Large intestine (tissue), 3 donors: ENCODE results near the gene CAMSAP3. TPM values are rescaled to one million over a fixed set of nuclear protein-coding genes. Genes with fewer than 3 reads are reported as not detected.

Source experiments
- DNase-seq, 2 donors: peaks; one replicate each; pipeline versions ENCODE4 v3.0.0 to v3.0.0-alpha.2; 2013
- H3K27ac ChIP-seq: one replicate; pipeline ENCODE4 v1.5.1; 2013; ENCODE audit warnings: low read length
- H3K27me3 ChIP-seq: 2 replicates; pipeline ENCODE4 v1.6.1; 2013; ENCODE audit warnings: low read length; ENCODE audit not compliant: control insufficient read depth, insufficient read depth
- H3K36me3 ChIP-seq: 2 replicates; pipeline ENCODE4 v1.6.1; 2013; ENCODE audit warnings: low read length; ENCODE audit not compliant: control insufficient read depth, insufficient read depth
- H3K4me1 ChIP-seq: one replicate; pipeline ENCODE4 v1.6.1; 2013; ENCODE audit warnings: low read length; ENCODE audit not compliant: control insufficient read depth, insufficient read depth
- H3K4me3 ChIP-seq: one replicate; pipeline ENCODE4 v1.5.1; 2013; ENCODE audit warnings: low read length
- H3K9me3 ChIP-seq: one replicate; pipeline ENCODE4 v1.6.1; 2013; ENCODE audit warnings: mild to moderate bottlenecking, low read depth, low read length, moderate library complexity; ENCODE audit not compliant: control insufficient read depth
- WGBS: methylation state at CpG from one replicate; pipeline ENCODE4 v1.1.5; 2013; ENCODE audit warnings: low lambda C conversion rate; ENCODE audit not compliant: insufficient coverage; 5-methylcytosine and 5-hydroxymethylcytosine counted together
- polyA plus RNA-seq: library from polyadenylated mRNA; unstranded; fragments of 120-200 nt; gene quantifications from one replicate; pipeline ENCODE4 v1.2.1, GENCODE V29; 2013

Gene CAMSAP3
- polyA plus RNA-seq, 1 donor, result 73.9 TPM

- Histone ChIP-seq H3K27ac (no peak overlapping the region), H3K27me3 (peaks cover 5% of the 10 kb centered on the region), H3K4me1 (no peaks in the 10 kb centered on the region), H3K36me3 (peaks cover 3% of the 10 kb centered on the region), H3K4me3 (no peak overlapping the region), H3K9me3 (no peaks in the 10 kb centered on the region)
- peak; percentile 77 to 81 for DNase-seq
- no CpG with 5 or more reads among the region's 28 CpGs for WGBS
These were observed 56.5 kb downstream of the CAMSAP3 start for GRCh38 chr19:7652061-7652641.

- DNase-seq, result no peak
- Histone ChIP-seq H3K9me3 (no peaks in the 10 kb centered on the region), H3K27ac (no peak overlapping the region), H3K4me3 (no peak overlapping the region), H3K27me3 (peaks cover 5% of the 10 kb centered on the region), H3K4me1 (no peaks in the 10 kb centered on the region), H3K36me3 (no peaks in the 10 kb centered on the region)
- WGBS, result 100% methylated on average over 1 of the region's 8 CpGs
These were observed 58.7 kb downstream of the CAMSAP3 start for GRCh38 chr19:7654401-7654800.

- Histone ChIP-seq H3K4me1 (no peaks in the 10 kb centered on the region), H3K36me3 (no peaks in the 10 kb centered on the region), H3K9me3 (no peaks in the 10 kb centered on the region), H3K27ac (no peak overlapping the region), H3K27me3 (peaks cover 5% of the 10 kb centered on the region), H3K4me3 (no peak overlapping the region)
- WGBS, result 90% methylated on average over 5 of the region's 8 CpGs
- DNase-seq, result no peak
These were observed 59.9 kb downstream of the CAMSAP3 start for GRCh38 chr19:7655581-7655980.

GRCh38 chr19:7657131-7657751 is 61.6 kb downstream of the CAMSAP3 start:
- Histone ChIP-seq H3K27me3 (no peaks in the 10 kb centered on the region), H3K9me3 (no peaks in the 10 kb centered on the region), H3K4me1 (no peaks in the 10 kb centered on the region), H3K27ac (no peak overlapping the region), H3K36me3 (no peaks in the 10 kb centered on the region), H3K4me3 (no peak overlapping the region)
- WGBS, result no CpG with 5 or more reads among the region's 14 CpGs
- DNase-seq, result no peak

GRCh38 chr19:7658219-7658686 is 62.6 kb downstream of the CAMSAP3 start:
- 17% methylated on average over 1 of the region's 9 CpGs for WGBS
- H3K4me3 ChIP-seq, result no peak overlapping the region
- H3K4me1 ChIP-seq, result no peaks in the 10 kb centered on the region
- H3K36me3 ChIP-seq, result no peaks in the 10 kb centered on the region
- H3K27ac ChIP-seq, result no peak overlapping the region
- H3K9me3 ChIP-seq, result no peaks in the 10 kb centered on the region
- DNase-seq, result no peak
- no peaks in the 10 kb centered on the region for H3K27me3 ChIP-seq

- Histone ChIP-seq H3K27ac (no peak overlapping the region), H3K9me3 (no peaks in the 10 kb centered on the region), H3K4me1 (no peaks in the 10 kb centered on the region), H3K27me3 (no peaks in the 10 kb centered on the region), H3K36me3 (no peaks in the 10 kb centered on the region), H3K4me3 (no peak overlapping the region)
- WGBS, result 60% methylated on average over 1 of the region's 8 CpGs
- no peak for DNase-seq
These were observed 66.3 kb downstream of the CAMSAP3 start for GRCh38 chr19:7661744-7662538.

- no peak for DNase-seq
- no CpG with 5 or more reads among the region's 14 CpGs for WGBS
- H3K4me3 ChIP-seq, result no peak overlapping the region
- no peaks in the 10 kb centered on the region for H3K9me3 ChIP-seq
- H3K4me1 ChIP-seq, result no peaks in the 10 kb centered on the region
- H3K27ac ChIP-seq, result no peak overlapping the region
- no peaks in the 10 kb centered on the region for H3K36me3 ChIP-seq
- H3K27me3 ChIP-seq, result no peaks in the 10 kb centered on the region
These were observed 67.0 kb downstream of the CAMSAP3 start for GRCh38 chr19:7662657-7663056.

- Histone ChIP-seq H3K9me3 (no peaks in the 10 kb centered on the region), H3K4me1 (no peaks in the 10 kb centered on the region)
These were observed 68.0 kb downstream of the CAMSAP3 start for GRCh38 chr19:7663706-7664105.

GRCh38 chr19:7665076-7665475 is 69.4 kb downstream of the CAMSAP3 start:
- H3K4me1 ChIP-seq, result no peaks in the 10 kb centered on the region
- H3K36me3 ChIP-seq, result no peaks in the 10 kb centered on the region
- H3K27me3 ChIP-seq, result peaks cover 10% of the 10 kb centered on the region
- DNase-seq, result no peak
- H3K4me3 ChIP-seq, result no peak overlapping the region
- H3K27ac ChIP-seq, result no peak overlapping the region
- WGBS, result 80% methylated on average over 1 of the region's 4 CpGs
- H3K9me3 ChIP-seq, result no peaks in the 10 kb centered on the region

More at GRCh38 chr19:7663706-7664105, 68.0 kb downstream of the CAMSAP3 start:
- Histone ChIP-seq H3K4me3 (no peak overlapping the region), H3K27ac (no peak overlapping the region), H3K27me3 (no peaks in the 10 kb centered on the region), H3K36me3 (no peaks in the 10 kb centered on the region)
- 40% methylated on average over 1 of the region's 7 CpGs for WGBS
- DNase-seq, result no peak
